HepG2 (cell line): ENCODE results near the gene MYO7A. TPM values are rescaled to one million over a fixed set of nuclear protein-coding genes. Genes with fewer than 3 reads are reported as not detected.

Experiments used
- DMAP1 ChIP-seq: IDR thresholded peaks from 2 replicates; pipeline ENCODE4 v1.6.1; 2016
- ELF1 ChIP-seq: sonication (generic); formaldehyde crosslinking; IDR thresholded peaks from 2 replicates; pipeline ENCODE4 v1.4.0; 2020; ENCODE audit warnings: missing genetic modification reagents
- ELF3 ChIP-seq: IDR thresholded peaks from 2 replicates; pipeline ENCODE4 v1.6.1; 2016; ENCODE audit warnings: missing genetic modification reagents, missing compliant biosample characterization
- ERF ChIP-seq: IDR thresholded peaks from 2 replicates; pipeline ENCODE4 v1.6.1; 2018; ENCODE audit warnings: missing biosample characterization, missing genetic modification reagents
- NFE2L2 ChIP-seq: fragments of 150-350 bp; IDR thresholded peaks from 2 replicates; pipeline ENCODE4 v1.6.1; 2014; ENCODE audit warnings: low read length
- PLRG1 ChIP-seq: fragments of 450-650 bp; conservative IDR thresholded peaks from 2 replicates; pipeline ENCODE4 v1.6.1; 2016
- RBAK ChIP-seq: sonication (generic); formaldehyde crosslinking; IDR thresholded peaks from 2 replicates; pipeline ENCODE4 v1.5.1; 2020; ENCODE audit warnings: mild to moderate bottlenecking, missing genetic modification reagents
- THYN1 ChIP-seq: sonication (generic); formaldehyde crosslinking; IDR thresholded peaks from 2 replicates; pipeline ENCODE4 v1.8.1; 2023; ENCODE audit warnings: low read depth, mild to moderate bottlenecking, moderate library complexity, missing genetic modification reagents, borderline replicate concordance
- TOPORS ChIP-seq: sonication (generic); formaldehyde crosslinking; IDR thresholded peaks from 2 replicates; pipeline ENCODE4 v1.8.0; 2023; ENCODE audit warnings: mild to moderate bottlenecking, missing genetic modification reagents
- TRIM22 ChIP-seq: fragments of 450-650 bp; IDR thresholded peaks from 2 replicates; pipeline ENCODE4 v1.6.1; 2017
- ZBTB20 ChIP-seq: sonication (generic); formaldehyde crosslinking; IDR thresholded peaks from 2 replicates; pipeline ENCODE4 v1.8.1; 2023; ENCODE audit warnings: missing genetic modification reagents, low read depth, mild to moderate bottlenecking, borderline replicate concordance
- ZNF251 ChIP-seq: sonication (generic); formaldehyde crosslinking; IDR thresholded peaks from 2 replicates; pipeline ENCODE4 v1.9.0; 2021; ENCODE audit warnings: mild to moderate bottlenecking, missing genetic modification reagents
- ZNF296 ChIP-seq: sonication (generic); formaldehyde crosslinking; conservative IDR thresholded peaks from 2 replicates; pipeline ENCODE4 v1.5.0; 2020; ENCODE audit warnings: mild to moderate bottlenecking, missing genetic modification reagents
- ZNF563 ChIP-seq: sonication (generic); formaldehyde crosslinking; IDR thresholded peaks from 2 replicates; pipeline ENCODE4 v1.8.0; 2022; ENCODE audit warnings: mild to moderate bottlenecking, moderate library complexity, missing genetic modification reagents
- ZNF574 ChIP-seq: sonication (generic); formaldehyde crosslinking; IDR thresholded peaks from 2 replicates; pipeline ENCODE4 v1.4.0; 2020; ENCODE audit warnings: missing genetic modification reagents
- ZNF740 ChIP-seq: sonication (generic); formaldehyde crosslinking; IDR thresholded peaks from 2 replicates; pipeline ENCODE4 v1.4.0; 2020; ENCODE audit warnings: missing genetic modification reagents
- polyA plus RNA-seq, 8 experiments: library from polyadenylated mRNA; depleted of rRNA in 3 of 8; stranded (reverse) in 7 of 8; unstranded in 1 of 8; fragments of >200 nt; fragmentation: Illumina TruSeq in 4 of 8; extraction: Trizol in 4 of 8; gene quantifications; 2 replicates each; pipeline versions ENCODE4 v1.2.1 to v1.2.3, GENCODE V29; 2011 to 2016; ENCODE audit warnings: low read depth in 4 of 8, missing spikeins in 1 of 8, mixed read lengths in 1 of 8; ENCODE audit not compliant: insufficient read depth in 1 of 8
- total RNA-seq, 5 experiments: library from RNA; depleted of rRNA; stranded (reverse); fragments of >200 nt; fragmentation: Illumina TruSeq; extraction: Trizol; gene quantifications; 2 replicates each; pipeline ENCODE4 v1.2.3, GENCODE V29; 2016; ENCODE audit warnings: low read depth in 1 of 5
- TF ChIP-seq, protein P1 (sequence below): sonication (generic); formaldehyde crosslinking; IDR thresholded peaks from 2 replicates; pipeline ENCODE4 v1.4.0; 2020; ENCODE audit warnings: low read depth, mild to moderate bottlenecking, missing genetic modification reagents
- TF ChIP-seq, protein P2 (sequence below): sonication (generic); formaldehyde crosslinking; IDR thresholded peaks from 2 replicates; pipeline ENCODE4 v1.5.1; 2020; ENCODE audit warnings: mild to moderate bottlenecking, missing genetic modification reagents, borderline replicate concordance

MYO7A gene
- total and polyA plus RNA-seq, 2 of the 13 experiments (the other 11 are each of a cell fraction or from before 2014, with no cell fraction given) = 7.5 to 10.0 TPM

- TF ChIP-seq ERF (peak; percentile 72; the same call in 1 of the 2 replicates), ELF3 (peak; percentile 58), ZNF296 (CRISPR knock-in tag) (no peak), RBAK (no peak), NFE2L2 (no peak), ZBTB20 (CRISPR knock-in tag) (peak; percentile 43; the same call in 1 of the 2 replicates), ZNF574 (CRISPR knock-in tag) (peak; percentile 93), ZNF563 (CRISPR knock-in tag) (0 out of 2 replicates have a peak, but pooled peaks have one; percentile 13), ZNF251 (CRISPR knock-in tag) (no peak), ZNF740 (CRISPR knock-in tag) (peak; percentile 83; the same call in 1 of the 2 replicates), ELF1 (CRISPR knock-in tag) (no peak; the same call in 1 of the 2 replicates), THYN1 (CRISPR knock-in tag) (no peak), PLRG1 (no peak), TOPORS (0 out of 2 replicates have a peak, but pooled peaks have one; percentile 46), TRIM22 (no peak), DMAP1 (CRISPR knock-in tag) (peak; percentile 2; the same call in 1 of the 2 replicates)
- TF ChIP-seq, protein P1, sequence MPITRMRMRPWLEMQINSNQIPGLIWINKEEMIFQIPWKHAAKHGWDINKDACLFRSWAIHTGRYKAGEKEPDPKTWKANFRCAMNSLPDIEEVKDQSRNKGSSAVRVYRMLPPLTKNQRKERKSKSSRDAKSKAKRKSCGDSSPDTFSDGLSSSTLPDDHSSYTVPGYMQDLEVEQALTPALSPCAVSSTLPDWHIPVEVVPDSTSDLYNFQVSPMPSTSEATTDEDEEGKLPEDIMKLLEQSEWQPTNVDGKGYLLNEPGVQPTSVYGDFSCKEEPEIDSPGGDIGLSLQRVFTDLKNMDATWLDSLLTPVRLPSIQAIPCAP (CRISPR knock-in tag) = no peak
- TF ChIP-seq, protein P2, sequence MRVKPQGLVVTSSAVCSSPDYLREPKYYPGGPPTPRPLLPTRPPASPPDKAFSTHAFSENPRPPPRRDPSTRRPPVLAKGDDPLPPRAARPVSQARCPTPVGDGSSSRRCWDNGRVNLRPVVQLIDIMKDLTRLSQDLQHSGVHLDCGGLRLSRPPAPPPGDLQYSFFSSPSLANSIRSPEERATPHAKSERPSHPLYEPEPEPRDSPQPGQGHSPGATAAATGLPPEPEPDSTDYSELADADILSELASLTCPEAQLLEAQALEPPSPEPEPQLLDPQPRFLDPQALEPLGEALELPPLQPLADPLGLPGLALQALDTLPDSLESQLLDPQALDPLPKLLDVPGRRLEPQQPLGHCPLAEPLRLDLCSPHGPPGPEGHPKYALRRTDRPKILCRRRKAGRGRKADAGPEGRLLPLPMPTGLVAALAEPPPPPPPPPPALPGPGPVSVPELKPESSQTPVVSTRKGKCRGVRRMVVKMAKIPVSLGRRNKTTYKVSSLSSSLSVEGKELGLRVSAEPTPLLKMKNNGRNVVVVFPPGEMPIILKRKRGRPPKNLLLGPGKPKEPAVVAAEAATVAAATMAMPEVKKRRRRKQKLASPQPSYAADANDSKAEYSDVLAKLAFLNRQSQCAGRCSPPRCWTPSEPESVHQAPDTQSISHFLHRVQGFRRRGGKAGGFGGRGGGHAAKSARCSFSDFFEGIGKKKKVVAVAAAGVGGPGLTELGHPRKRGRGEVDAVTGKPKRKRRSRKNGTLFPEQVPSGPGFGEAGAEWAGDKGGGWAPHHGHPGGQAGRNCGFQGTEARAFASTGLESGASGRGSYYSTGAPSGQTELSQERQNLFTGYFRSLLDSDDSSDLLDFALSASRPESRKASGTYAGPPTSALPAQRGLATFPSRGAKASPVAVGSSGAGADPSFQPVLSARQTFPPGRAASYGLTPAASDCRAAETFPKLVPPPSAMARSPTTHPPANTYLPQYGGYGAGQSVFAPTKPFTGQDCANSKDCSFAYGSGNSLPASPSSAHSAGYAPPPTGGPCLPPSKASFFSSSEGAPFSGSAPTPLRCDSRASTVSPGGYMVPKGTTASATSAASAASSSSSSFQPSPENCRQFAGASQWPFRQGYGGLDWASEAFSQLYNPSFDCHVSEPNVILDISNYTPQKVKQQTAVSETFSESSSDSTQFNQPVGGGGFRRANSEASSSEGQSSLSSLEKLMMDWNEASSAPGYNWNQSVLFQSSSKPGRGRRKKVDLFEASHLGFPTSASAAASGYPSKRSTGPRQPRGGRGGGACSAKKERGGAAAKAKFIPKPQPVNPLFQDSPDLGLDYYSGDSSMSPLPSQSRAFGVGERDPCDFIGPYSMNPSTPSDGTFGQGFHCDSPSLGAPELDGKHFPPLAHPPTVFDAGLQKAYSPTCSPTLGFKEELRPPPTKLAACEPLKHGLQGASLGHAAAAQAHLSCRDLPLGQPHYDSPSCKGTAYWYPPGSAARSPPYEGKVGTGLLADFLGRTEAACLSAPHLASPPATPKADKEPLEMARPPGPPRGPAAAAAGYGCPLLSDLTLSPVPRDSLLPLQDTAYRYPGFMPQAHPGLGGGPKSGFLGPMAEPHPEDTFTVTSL (CRISPR knock-in tag) = no peak
These were observed 32.2 kb upstream of the MYO7A start (continued) for GRCh38 chr11:77095551-77096490.
